Tibial nerve (tissue), 4 donors: Measurements from ENCODE around the gene SGPL1. TPM values are rescaled to one million over a fixed set of nuclear protein-coding genes. Genes with fewer than 3 reads are reported as not detected.

Experiments
- DNase-seq, 2 donors: peaks; one replicate each; pipeline ENCODE4 v3.0.0-alpha.2; 2019; ENCODE audit warnings: low spot score in 2 of 2
- H3K27ac ChIP-seq, 4 donors: fragments of 200-600 bp; sonication (generic) in 3 of 4; one replicate each; pipeline ENCODE4 v1.5.1; 2017 to 2019; ENCODE audit warnings: mild to moderate bottlenecking in 1 of 4
- H3K27me3 ChIP-seq, 2 donors: fragments of 200-600 bp; sonication (generic) in 1 of 2; one replicate each; pipeline versions ENCODE4 v1.5.1 to v1.6.0; 2017 to 2019
- H3K36me3 ChIP-seq, 3 donors: fragments of 200-600 bp; sonication (generic); one replicate each; pipeline ENCODE4 v1.5.1; 2018 to 2019
- H3K4me1 ChIP-seq, 4 donors: fragments of 200-600 bp; sonication (generic) in 3 of 4; one replicate each; pipeline ENCODE4 v1.5.1; 2017 to 2019
- H3K4me3 ChIP-seq, 4 donors: fragments of 200-600 bp; sonication (generic) in 3 of 4; one replicate each; pipeline ENCODE4 v1.5.1; 2017 to 2019; ENCODE audit warnings: mild to moderate bottlenecking in 1 of 4, moderate library complexity in 1 of 4
- H3K9me3 ChIP-seq, 4 donors: fragments of 200-600 bp; sonication (generic) in 3 of 4; one replicate each; pipeline ENCODE4 v1.5.1; 2017 to 2019
- CTCF ChIP-seq, 5 experiments: fragments of 200-600 bp in 3 of 5; fragments of 450-650 bp in 2 of 5; sonication (generic) in 3 of 5; IDR thresholded peaks; one replicate each; pipeline ENCODE4 v1.5.1; 2016 to 2019; ENCODE audit warnings: antibody characterized with exemption in 5 of 5, mild to moderate bottlenecking in 3 of 5, moderate library complexity in 2 of 5
- EP300 ChIP-seq, 2 donors: sonication (generic); formaldehyde crosslinking; IDR thresholded peaks; one replicate each; pipeline ENCODE4 v1.6.1; 2017; ENCODE audit warnings: antibody characterized with exemption in 2 of 2, mild to moderate bottlenecking in 1 of 2
- POLR2A ChIP-seq, 2 donors: fragments of 450-650 bp; IDR thresholded peaks; one replicate each; pipeline ENCODE4 v1.6.1; 2017; ENCODE audit warnings: antibody characterized with exemption in 2 of 2, mild to moderate bottlenecking in 2 of 2, moderate library complexity in 2 of 2
- WGBS, 2 donors: methylation state at CpG; one replicate each; pipeline ENCODE4 v1.1.5; 2018; 5-methylcytosine and 5-hydroxymethylcytosine counted together
- total RNA-seq, 4 donors: library from RNA; depleted of rRNA; stranded (reverse); fragments of >200 nt; gene quantifications; one replicate each; pipeline ENCODE4 v1.1.0, GENCODE V29; 2016

SGPL1 gene
- total RNA-seq, 4 donors from 2014 or later = 21.1 to 31.0 (median 24.5) TPM

GRCh38 chr10:70898687-70899086 is 82.9 kb downstream of the SGPL1 start:
- Histone ChIP-seq H3K36me3 (no peaks in the 10 kb centered on the region), H3K4me3 (no peak overlapping the region), H3K27me3 (no peaks in the 10 kb centered on the region), H3K9me3 (no peaks in the 10 kb centered on the region), H3K27ac (no peak overlapping the region), H3K4me1 (peaks cover 0 to 5% (median 0%) of the 10 kb centered on the region in 4 donors)
- 86 to 87% methylated on average over 3 of the region's 3 CpGs for WGBS, 2 donors
- DNase-seq = no peak
- TF ChIP-seq POLR2A (IDR thresholded peaks at IDR 0.05) (no peak), EP300 (IDR thresholded peaks at IDR 0.05) (no peak), CTCF (IDR thresholded peaks at IDR 0.05) (no peak)

GRCh38 chr10:70899096-70899495 is 83.3 kb downstream of the SGPL1 start:
- Histone ChIP-seq H3K27me3 (no peaks in the 10 kb centered on the region), H3K27ac (no peak overlapping the region), H3K4me1 (peaks cover 0 to 5% (median 0%) of the 10 kb centered on the region in 4 donors), H3K9me3 (no peaks in the 10 kb centered on the region), H3K4me3 (no peak overlapping the region), H3K36me3 (no peaks in the 10 kb centered on the region)
- WGBS, 2 donors = 80 to 85% methylated on average over 4 of the region's 4 CpGs
- TF ChIP-seq POLR2A (IDR thresholded peaks at IDR 0.05) (no peak), EP300 (IDR thresholded peaks at IDR 0.05) (no peak), CTCF (IDR thresholded peaks at IDR 0.05) (no peak)
- DNase-seq = no peak

GRCh38 chr10:70901276-70901878 is 85.6 kb downstream of the SGPL1 start:
- Histone ChIP-seq H3K4me1 (peaks cover 0 to 5% (median 0%) of the 10 kb centered on the region in 4 donors), H3K36me3 (no peaks in the 10 kb centered on the region), H3K4me3 (no peak overlapping the region), H3K27ac (no peak overlapping the region), H3K9me3 (no peaks in the 10 kb centered on the region), H3K27me3 (no peaks in the 10 kb centered on the region)
- no peak for TF ChIP-seq POLR2A (IDR thresholded peaks at IDR 0.05)
- no peak for TF ChIP-seq EP300 (IDR thresholded peaks at IDR 0.05)
- no peak for TF ChIP-seq CTCF (IDR thresholded peaks at IDR 0.05)
- DNase-seq = no peak
- WGBS, 2 donors = 85% methylated on average over 13 of the region's 13 CpGs

- H3K27ac ChIP-seq = no peak overlapping the region
- H3K9me3 ChIP-seq = no peaks in the 10 kb centered on the region
- H3K4me1 ChIP-seq = peaks cover 0 to 5% (median 0%) of the 10 kb centered on the region in 4 donors
- H3K36me3 ChIP-seq = no peaks in the 10 kb centered on the region
- no peak overlapping the region for H3K4me3 ChIP-seq
- WGBS, 2 donors = 67 to 70% methylated on average over 5 of the region's 5 CpGs
- no peak for DNase-seq
- no peak for TF ChIP-seq CTCF (IDR thresholded peaks at IDR 0.05)
- TF ChIP-seq EP300 (IDR thresholded peaks at IDR 0.05) = no peak
- no peak for TF ChIP-seq POLR2A (IDR thresholded peaks at IDR 0.05)
- H3K27me3 ChIP-seq = no peaks in the 10 kb centered on the region
Observed at GRCh38 chr10:70902661-70903261, 87.0 kb downstream of the SGPL1 start.

- peak; percentile 38 to 64 for DNase-seq
- no peaks in the 10 kb centered on the region for H3K9me3 ChIP-seq
- H3K4me3 ChIP-seq = no peak overlapping the region
- WGBS, 2 donors = 50 to 56% methylated on average over 14 of the region's 14 CpGs
- H3K36me3 ChIP-seq = no peaks in the 10 kb centered on the region
- TF ChIP-seq POLR2A (IDR thresholded peaks at IDR 0.05) = no peak
- peak; percentile 69 to 83 (median 78) for TF ChIP-seq CTCF (IDR thresholded peaks at IDR 0.05)
- H3K27ac ChIP-seq = no peak overlapping the region
- peaks cover 0 to 5% (median 0%) of the 10 kb centered on the region in 4 donors for H3K4me1 ChIP-seq
- no peaks in the 10 kb centered on the region for H3K27me3 ChIP-seq
Observed at GRCh38 chr10:70903262-70903921, 87.6 kb downstream of the SGPL1 start.
